ENCODE measurements around the gene CEP170B.
"Not testable (repeated sequence)": the region's sequence is repeated elsewhere in the genome, so short reads cannot be mapped to it uniquely, and the experiment has no call there.

The CEP170B gene

DNA sequence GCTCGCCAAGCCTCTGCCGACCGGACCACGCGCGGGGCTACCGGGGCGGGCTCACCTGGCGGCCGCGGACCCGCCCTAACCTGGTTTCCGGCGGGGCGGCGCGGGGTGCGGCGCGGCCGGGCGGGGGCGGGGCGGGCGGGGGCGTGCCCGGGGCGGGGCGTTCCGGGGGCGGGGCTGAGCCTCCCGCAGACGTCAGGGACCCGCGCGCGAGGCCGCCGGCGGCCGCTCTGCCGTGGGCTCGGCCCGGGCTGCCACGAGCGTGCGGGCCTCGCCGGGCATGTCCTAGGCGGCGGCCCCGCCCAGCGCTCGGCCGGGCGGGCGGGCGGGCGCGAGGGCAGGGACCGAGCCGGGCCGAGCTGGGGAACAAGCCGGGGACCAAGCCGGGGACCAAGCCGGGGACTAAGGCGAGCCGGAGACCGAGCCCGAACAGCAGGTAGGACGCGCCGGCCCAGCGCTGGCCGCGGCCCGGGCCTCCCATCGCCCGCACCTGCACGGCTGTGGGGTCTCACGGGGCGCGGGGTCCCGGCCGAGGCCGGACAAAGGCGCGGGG is at the start of gene CEP170B:
CEP170B (plus strand) TSS at position 188 of the 550 bp plus-strand sequence. CDS start 3,183 bp downstream, outside the sequence.
- FAIRE-seq: no peak
- DNase-seq (ENCODE audit: insufficient read length, low spot score): peak; percentile 64

DNA sequence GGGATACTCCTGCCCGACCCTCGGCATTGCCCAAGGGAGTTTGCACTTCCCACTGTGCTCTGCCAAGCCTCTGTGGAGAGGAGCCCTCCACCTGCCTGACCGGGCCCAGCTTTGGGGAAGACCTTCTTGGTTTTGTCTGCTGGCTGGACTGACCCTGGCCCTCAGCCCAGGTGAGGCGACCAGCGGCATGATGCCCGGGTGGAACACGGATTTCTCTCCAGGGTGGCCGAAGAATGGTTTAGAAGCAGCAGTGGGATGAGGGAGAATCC is 48.5 kb upstream of the CEP170B start:
- no peak for FAIRE-seq
- no peak for DNase-seq (ENCODE audit: insufficient read length, low spot score)

DNA sequence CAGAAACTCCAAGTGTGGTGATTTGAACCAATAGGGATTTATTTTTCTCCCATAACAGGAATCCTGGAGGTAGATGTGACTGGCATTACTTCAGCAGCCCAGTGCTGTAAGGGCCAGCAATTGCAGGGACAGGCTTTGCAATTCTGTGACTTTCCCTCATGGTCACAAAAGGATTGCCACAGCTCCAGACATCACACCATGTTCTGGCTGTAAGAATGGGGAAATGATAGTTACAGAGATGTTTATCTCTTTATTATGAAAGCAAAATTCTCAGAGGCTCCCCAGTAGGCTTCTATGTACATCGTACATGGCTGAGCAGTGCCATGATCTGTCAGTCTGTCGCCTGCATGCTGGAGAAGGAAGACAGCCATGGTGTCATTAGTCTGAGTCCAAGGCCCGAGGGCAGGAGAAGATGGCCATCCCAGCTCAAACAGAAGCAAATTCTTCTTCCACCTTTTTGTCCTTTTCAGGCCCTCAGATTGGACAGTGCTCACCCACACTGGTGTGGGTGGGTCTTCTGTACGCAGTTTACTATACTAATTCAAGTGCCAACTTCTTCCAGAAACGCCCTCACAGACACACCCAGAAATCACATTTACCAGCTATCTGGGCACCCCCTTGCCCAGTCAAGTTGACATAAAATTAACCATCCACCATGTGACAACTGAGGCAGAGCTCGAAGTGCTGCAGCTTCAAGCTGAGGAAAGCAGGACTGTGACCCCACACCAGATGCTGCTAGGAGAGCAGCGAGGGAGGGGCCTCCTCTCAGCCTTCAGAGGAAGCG is 46.9 kb upstream of the CEP170B start:
- DNase-seq (ENCODE audit: insufficient read length, low spot score) (no peak), FAIRE-seq (no peak)

DNA sequence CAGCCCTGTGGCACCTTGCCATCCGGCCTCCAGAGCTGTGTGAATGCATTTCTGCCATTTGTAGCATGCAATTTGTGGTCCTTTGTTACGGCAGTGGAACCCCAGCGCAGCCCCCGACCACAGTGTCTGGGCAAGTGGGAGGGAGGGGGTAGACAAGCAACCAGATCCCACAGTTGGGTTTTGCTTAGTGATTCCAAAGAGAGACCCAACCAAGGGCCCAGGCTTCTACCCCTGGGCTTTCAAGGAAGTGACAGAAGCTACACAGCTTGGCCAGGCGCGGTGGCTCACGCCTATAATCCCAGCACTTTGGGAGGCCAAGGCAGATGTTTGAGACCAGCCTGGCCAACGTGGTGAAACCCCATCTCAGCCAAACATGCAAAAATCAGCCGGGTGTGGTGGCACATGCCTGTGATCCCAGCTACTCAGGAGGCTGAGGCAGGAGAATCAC is 46.3 kb upstream of the CEP170B start:
- FAIRE-seq: no peak
- DNase-seq (ENCODE audit: insufficient read length, low spot score): no peak

DNA sequence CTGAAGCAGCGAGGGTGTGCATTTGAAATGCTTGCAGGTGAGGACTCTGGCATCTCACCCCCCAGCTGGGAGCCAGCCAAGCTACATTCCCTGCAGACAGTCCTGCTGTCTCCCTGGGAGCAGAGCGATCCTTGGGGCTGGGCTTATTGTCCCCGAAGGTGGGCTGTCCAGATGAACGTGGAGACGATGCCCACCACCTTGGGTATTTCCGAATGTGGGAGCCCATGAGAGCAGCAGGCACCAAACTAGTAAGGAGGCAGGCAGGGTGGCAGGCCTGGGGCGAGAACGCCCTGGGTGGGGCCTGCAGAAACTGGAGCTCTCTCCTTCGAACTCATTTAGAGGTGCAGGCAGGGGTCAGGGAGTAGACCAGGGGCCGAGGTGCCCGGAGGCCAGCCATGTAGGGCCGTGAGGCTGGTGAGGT is 45.7 kb upstream of the CEP170B start:
- DNase-seq (ENCODE audit: insufficient read length, low spot score): no peak
- no peak for FAIRE-seq

DNA sequence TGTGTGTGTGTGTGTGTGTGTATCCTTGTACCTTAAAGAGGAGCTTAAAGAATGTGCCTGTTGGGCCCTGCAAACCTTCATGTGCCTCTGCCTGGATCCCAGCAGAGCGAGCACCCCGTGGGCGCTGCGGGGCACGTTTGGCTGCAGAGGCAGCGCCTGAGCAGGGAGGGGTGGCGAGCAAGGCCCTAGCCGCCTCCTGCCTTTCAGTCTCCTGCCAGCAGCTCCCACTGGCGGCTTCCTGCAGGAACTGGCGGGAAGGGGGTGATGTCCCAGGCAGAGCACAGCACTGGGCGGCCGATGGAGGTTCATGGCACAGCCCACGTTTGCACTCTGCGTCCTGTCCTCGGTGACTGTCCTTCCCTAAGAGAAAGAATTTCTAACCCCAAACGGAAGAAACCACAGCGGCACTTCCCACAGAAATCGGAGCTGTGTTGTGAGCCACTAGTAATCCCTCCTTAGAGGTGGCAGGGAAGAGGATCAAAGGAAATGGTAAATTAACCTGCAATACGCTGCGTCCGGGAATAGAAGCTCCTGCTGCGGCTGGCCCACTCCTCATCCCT is 44.3 kb upstream of the CEP170B start:
- FAIRE-seq (peak; percentile 69), DNase-seq (ENCODE audit: insufficient read length, low spot score) (peak; percentile 53)

DNA sequence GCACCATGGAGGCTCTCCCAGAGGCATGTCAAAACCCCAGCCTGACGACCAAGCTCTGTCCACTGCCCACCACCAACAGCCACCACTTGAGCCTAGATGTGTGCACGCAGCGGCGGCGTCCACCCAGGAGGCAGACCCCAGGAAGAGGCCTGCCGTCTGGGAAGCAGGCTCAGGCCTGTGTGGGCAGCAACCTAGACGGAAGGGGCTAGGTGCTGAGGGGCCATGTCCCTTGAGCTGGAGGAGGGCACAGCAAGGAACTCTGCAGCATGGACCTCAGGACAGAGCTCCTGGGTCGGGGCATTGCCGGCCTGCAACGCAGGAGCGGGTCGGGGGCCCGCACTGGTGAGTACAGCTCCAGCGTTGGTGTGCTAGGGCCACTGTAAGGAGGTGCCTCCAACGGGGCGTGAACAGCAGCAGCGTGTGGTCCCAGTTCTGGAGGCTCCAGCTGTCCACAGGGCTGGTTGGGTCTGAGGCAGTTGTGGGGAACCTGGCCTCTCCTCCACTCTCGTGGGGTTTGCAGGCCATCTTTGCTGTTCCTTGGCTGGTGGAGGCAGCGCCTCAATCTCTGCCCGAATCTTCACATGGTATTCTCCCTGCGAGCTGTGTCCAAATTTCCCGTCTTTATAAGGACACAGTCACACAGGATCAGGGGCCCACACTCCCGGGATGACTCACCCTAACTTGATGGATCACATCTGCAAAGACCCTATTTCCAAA is 43.7 kb upstream of the CEP170B start:
- DNase-seq (ENCODE audit: insufficient read length, low spot score): no peak
- no peak for FAIRE-seq

DNA sequence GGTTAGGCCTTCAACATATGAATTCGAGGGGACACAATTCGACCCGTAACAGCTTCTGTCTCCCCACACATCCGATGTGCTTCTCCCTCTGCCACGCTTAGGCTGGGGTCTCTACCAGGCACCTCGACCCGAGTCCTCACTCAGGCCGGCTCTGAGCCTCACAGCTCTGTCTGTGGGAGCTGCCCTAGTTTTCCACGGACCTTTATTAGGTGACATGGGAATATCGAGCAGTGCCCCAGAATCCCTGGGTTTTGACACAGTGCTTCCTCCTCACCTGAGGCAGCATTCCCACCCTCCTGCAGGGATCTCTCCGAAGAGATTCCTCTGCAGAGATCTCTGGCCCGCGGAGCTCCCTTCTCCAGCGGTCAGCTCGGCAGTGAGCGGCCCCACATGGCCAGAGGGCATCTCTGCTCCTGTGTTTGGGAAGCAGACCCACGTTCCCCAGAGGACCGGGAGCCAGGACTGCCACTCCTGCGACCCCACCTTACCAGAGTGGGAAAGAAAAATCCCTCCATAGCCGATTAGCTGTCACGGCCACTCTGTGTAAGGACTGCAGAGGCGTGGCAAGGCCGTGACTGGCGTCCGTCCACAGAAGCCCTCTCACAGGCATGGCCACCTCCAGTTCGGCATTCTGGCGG is 43.0 kb upstream of the CEP170B start:
- no peak for FAIRE-seq
- DNase-seq (ENCODE audit: insufficient read length, low spot score): no peak

DNA sequence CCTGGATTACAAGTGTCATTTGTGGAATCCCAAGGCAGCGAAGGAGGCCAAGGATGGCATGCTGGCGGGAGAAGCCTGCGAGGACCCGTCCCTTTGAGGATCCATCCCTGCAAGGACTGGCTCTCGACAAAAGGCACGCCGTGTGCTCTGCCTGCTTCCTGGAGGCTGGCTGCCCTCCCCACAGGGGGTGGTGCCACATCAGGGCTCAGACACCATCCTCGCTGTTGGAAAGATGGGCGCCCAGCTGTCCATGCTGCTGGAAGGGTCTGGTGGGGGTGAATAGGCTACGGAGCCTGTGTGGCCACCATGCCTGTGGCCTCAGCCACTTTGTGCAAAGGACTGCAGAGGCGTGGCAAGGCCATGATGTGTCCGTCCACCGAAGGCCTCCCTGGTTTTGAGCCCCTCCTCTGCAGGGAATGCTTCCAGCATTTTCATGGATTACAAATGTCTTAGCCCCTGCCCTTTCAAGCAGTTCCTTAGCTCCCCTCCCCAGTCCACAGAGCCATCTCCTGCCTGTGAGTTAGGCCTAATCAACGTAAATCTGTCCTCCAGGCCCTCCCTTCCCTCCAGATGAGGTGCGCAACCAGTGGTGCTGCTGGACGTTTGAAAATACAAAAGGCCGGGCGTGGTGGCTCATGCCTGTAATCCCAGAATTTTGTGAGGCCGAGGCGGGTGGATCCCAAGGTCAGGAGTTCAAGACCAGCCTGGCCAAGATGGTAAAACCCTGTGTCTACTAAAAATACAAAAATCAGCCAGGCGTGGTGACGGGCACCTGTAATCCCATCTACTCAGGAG is 42.0 kb upstream of the CEP170B start:
- no peak for FAIRE-seq
- DNase-seq (ENCODE audit: insufficient read length, low spot score): no peak

DNA sequence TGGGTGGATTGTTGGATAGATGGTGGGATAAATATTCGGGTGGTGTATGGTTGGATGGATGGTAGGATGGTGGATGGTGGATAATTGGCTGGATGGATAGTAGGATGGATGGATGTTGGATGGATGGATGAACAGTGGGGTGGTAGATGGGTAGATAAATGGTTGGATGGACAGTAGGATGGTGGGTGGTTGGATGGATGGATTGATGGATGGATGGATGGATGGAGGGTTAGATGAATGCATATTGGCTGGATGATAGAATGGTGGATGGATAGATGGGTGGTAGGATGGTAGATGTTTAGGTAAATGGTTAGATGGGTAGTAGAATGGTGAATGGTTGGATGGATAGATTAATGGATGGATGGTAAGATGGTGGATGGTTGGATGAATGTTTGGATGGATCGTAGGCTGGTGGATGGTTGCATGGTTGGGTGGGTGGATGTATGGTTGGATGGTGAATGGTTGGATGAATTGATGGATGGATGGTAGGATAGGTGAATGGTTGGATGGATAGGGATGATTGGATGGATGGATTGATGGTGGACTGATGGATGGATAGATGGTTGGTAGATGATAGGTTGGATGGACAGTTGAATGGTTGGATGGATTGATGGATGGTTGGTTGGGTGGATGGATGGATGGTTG is 40.6 kb upstream of the CEP170B start:
- FAIRE-seq (peak; percentile 79), DNase-seq (ENCODE audit: insufficient read length, low spot score) (no peak)

DNA sequence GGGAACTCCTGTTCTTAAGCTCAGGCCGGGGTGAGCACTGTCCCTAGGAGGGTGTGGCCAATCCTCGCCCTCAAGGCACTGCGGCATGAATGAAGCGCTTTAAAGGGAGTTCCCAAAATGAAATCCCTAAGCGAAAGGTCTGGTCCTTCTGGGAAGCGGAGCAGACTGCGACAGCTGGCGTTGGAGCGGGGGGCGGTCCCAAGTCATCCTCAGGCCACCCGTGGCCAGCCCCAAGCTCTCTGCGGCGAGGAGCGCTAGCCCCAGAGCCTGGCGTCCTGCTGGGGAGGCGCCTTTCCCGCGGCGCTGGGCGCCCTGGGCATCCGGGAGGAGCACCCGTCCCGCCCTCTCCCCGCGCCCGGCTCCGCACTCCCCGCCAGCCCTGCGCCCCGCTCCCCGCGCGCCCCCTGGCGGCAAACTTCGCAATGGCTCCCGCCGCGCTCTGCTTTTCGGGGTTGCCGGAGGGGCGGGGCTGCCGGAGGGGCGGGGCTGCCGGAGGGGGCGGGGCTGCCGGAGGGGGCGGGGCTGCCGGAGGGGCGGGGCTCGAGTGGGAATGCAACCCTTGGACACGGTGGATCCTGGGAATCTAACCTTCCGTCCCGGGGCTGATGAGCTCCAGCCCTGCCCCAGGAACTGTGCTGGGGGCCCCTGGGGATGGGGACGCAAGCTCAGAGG is 38.7 kb upstream of the CEP170B start:
- FAIRE-seq: peak; percentile 84

DNA sequence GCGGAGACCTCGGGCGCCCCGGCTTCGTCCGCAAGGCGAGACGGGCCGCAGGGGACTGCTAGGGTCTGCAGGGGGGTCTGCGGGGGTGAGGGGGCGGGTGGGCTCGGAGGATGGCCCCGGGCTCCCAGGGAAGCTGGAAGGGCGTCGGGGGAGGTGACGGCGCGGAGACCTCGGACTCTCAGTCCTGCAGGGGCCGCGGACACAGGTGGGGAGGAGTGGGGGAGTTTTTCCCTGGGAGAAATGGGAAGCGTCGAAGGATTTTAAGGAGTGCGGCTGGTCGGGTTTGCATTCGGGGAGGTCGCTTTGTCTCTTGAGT is 38.2 kb upstream of the CEP170B start:
- DNase-seq (ENCODE audit: insufficient read length, low spot score): peak; percentile 44
- no peak for FAIRE-seq

More for the DNA sequence above, 38.7 kb upstream of the CEP170B start:
- DNase-seq (ENCODE audit: insufficient read length, low spot score): peak; percentile 93

DNA sequence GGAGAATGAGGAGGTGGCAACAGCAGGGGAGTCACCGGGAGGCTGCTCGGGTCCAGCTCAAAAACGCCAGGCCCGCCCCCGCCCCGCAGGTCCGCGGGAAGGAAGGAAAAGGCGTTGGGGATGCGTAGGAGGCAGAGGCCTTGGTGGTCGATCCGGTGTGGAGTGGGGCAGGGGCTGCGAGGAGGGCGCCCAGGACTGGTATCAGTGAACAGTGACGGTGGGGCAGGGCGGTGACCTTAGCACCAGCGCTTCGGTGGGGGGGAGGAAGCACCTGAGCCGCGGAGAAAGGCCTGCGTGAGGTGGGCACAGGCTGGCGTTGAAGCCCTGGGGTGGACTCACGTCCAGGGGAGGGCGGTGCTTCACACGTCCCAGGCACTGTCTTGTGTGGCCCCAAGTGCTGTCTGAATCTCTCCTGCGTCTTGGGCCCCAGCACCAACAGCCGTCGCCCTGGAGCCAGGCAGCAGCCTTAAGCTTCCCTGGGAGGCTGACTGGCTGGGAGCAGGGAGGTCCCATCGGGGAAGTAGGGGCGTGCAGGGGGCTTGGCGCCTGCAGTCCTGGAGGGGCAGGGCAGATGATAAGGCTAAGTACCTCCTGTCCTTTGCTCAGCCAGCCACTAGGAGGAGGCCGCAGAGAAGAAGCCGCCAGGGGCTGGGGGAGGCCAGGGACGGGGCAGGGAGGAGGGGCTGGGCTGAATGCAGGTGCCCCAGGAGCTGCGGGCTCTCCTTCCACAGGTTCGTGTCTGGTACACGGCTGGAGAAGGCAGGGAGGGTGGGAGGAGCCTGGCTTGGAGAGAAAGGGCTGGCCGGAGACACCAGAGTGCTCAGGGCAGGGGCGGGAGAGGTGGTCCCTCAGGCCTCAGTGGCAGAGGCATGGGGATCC is 37.7 kb upstream of the CEP170B start:
- FAIRE-seq: peak; percentile 51
- peak; percentile 72 for DNase-seq (ENCODE audit: insufficient read length, low spot score)

DNA sequence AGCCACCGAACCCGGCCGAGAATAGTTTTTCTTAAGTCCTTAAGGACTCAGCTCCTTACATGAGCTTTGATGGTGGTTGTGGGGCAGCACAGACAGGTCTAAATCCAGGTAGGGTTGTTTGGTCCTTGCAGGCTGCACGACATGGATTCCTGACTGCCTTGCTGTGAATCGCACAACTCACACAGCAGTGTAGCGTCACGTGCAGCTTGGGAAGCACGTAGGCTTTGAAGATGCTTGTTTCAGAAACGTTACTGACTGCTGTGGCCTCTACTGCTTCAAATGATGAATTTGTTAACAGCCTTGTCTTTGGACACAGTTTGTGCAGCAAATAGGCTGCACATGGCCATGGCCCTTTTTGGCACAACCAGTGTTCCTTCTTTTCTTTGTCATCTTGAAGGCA is 34.3 kb upstream of the CEP170B start:
- FAIRE-seq (no peak), DNase-seq (ENCODE audit: insufficient read length, low spot score) (no peak)

DNA sequence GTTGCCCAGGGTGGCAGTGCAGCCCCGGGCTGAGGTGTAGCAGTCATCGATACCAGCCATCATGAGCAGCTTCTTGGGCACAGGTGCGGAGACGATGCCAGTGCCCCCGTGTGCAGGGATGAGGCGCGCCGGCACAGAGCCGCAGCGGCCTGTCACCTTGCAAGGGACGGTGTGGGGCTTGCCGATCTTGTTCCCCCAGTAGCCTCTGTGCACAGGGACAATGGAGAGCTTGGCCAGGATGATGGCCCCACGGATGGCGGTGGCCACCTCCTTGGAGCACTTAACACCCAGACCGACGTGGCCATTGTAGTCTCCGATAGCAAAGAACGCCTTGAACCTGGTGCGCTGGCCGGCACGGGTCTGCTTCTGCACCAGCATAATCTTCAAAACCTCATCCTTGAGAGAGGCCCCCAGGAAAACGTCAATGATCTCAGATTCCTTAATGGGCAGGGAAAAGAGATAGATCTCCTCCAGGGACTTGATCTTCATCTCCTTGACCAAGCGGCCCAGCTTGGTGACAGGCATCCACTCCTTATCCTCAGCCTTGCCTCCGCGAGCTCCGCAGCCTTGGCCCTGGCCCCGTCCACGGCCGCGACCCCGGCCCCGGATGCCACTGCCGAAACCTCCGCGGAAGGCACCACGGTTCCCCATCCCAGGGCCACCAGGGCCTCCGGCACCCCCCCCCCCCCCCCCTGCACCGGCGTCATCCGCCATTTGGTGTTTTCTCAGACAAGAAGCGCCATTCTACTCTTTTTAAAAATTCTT is 28.7 kb upstream of the CEP170B start:
- DNase-seq (ENCODE audit: insufficient read length, low spot score); FAIRE-seq: not testable (repeated sequence)

DNA sequence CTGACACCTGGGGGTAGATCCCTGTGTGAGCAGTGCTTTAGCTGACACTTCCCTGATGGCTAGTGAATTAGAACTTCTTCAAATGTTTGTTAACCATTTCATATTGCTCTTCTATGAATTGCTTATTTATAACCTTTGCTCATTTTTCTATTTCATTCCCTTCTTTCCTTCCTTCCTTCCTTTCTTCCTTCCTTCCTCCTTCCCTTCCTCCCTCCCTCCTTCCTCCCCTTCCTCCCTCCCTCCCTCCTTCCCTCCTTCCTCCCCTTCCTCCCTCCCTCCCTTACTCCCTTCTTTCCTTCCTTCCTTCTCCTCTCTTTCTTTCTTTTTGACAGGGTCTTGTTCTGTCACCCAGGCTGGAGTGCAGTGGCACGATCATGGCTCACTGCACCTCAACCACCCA is 23.3 kb upstream of the CEP170B start:
- DNase-seq (ENCODE audit: insufficient read length, low spot score) (no peak), FAIRE-seq (no peak)

DNA sequence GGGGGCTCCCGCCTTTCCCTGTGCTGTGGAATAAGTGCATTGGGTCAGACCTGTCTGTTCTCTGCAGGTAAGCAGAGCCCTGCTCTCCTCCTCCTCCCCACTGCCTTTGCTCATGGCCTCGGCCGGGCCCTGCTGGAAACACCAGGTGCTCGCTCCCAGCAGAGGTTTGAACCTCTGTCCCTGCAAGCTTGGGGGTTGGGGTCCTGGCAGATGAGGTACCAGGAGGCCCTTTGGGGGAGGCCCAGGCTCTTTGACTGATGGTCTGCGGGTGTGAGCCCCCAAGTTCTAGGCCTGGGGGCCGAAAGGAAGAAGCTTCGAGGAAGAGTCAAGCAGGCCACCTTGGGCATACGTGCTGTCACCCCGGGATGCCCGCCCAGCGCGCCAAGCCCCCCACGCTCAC is 22.1 kb upstream of the CEP170B start:
- FAIRE-seq: no peak

More for the DNA sequence above, 22.1 kb upstream of the CEP170B start:
- no peak for DNase-seq (ENCODE audit: insufficient read length, low spot score)

All from HTR-8/SVneo (cell line).